HG03442 (cell line): Measurements from ENCODE around the gene PTCD1.
"Not testable (repeated sequence)": the region's sequence is repeated elsewhere in the genome, so short reads cannot be mapped to it uniquely, and the experiment has no call there.

ENCODE experiments used
- ATAC-seq: cut with Tn5 transposase; IDR thresholded peaks from one replicate; pipeline ENCODE4 v1.9.1; 2021; ENCODE audit warnings: mild to moderate bottlenecking, moderate library complexity; ENCODE audit not compliant: unreplicated experiment

The PTCD1 gene

GRCh38 chr7:99449326-99449725, 10.7 kb upstream of the PTCD1 start:
- no peak for ATAC-seq

GRCh38 chr7:99448855-99449254, 10.3 kb upstream of the PTCD1 start:
- ATAC-seq, result no peak

GRCh38 chr7:99447943-99448342, 9.3 kb upstream of the PTCD1 start:
- ATAC-seq, result no peak

GRCh38 chr7:99446096-99446495, 7.5 kb upstream of the PTCD1 start:
- no peak for ATAC-seq

- no peak for ATAC-seq
Observed at GRCh38 chr7:99440195-99440594, 1.6 kb upstream of the PTCD1 start.

- ATAC-seq, result no peak
Observed at GRCh38 chr7:99437946-99438572, 539 bp downstream of the PTCD1 start.

GRCh38 chr7:99433158-99433557, 5.4 kb downstream of the PTCD1 start:
- no peak for ATAC-seq

GRCh38 chr7:99431756-99432540, 6.7 kb downstream of the PTCD1 start:
- ATAC-seq, result not testable (repeated sequence)

- no peak for ATAC-seq
Observed at GRCh38 chr7:99429756-99430155, 8.8 kb downstream of the PTCD1 start.

- no peak for ATAC-seq
Observed at GRCh38 chr7:99428972-99429566, 9.5 kb downstream of the PTCD1 start.

GRCh38 chr7:99424932-99425730, 13.5 kb downstream of the PTCD1 start:
- ATAC-seq, result no peak

- no peak for ATAC-seq
Observed at GRCh38 chr7:99422625-99423024, 16.0 kb downstream of the PTCD1 start.

- ATAC-seq, result no peak
Observed at GRCh38 chr7:99422186-99422585, 16.4 kb downstream of the PTCD1 start.

GRCh38 chr7:99420986-99421385, 17.6 kb downstream of the PTCD1 start:
- ATAC-seq, result no peak

GRCh38 chr7:99420213-99420612, 18.4 kb downstream of the PTCD1 start:
- no peak for ATAC-seq

GRCh38 chr7:99419323-99420021, 19.1 kb downstream of the PTCD1 start:
- no peak for ATAC-seq

- no peak for ATAC-seq
Observed at GRCh38 chr7:99418260-99418659, 20.3 kb downstream of the PTCD1 start.

GRCh38 chr7:99415513-99416127, 23.0 kb downstream of the PTCD1 start:
- not testable (repeated sequence) for ATAC-seq

GRCh38 chr7:99410635-99411034, 28.0 kb downstream of the PTCD1 start:
- ATAC-seq, result no peak

GRCh38 chr7:99409806-99410205, 28.8 kb downstream of the PTCD1 start:
- ATAC-seq, result no peak
